Frontal cortex (tissue), 4 donors: ENCODE measurements around the gene OR2B6. TPM values are rescaled to one million over a fixed set of nuclear protein-coding genes. Genes with fewer than 3 reads are reported as not detected.

Experiments
- DNase-seq, 2 donors: peaks; one replicate each; pipeline ENCODE4 v3.0.0; 2012; ENCODE audit warnings: low spot score in 2 of 2
- FAIRE-seq: peaks from 2 replicates; lab custom pipeline; 2012; peaks lifted over from hg19 to GRCh38; lab: Jason Lieb, UNC
- total RNA-seq: library from RNA; depleted of rRNA; stranded (reverse); fragments of >200 nt; gene quantifications from one replicate; pipeline ENCODE4 v1.2.3, GENCODE V29; 2014
- donor health status: control.
- donor health status: control.
- donor health status: control.

Gene OR2B6
- total RNA-seq, 1 donor from 2014 or later = not detected

DNA sequence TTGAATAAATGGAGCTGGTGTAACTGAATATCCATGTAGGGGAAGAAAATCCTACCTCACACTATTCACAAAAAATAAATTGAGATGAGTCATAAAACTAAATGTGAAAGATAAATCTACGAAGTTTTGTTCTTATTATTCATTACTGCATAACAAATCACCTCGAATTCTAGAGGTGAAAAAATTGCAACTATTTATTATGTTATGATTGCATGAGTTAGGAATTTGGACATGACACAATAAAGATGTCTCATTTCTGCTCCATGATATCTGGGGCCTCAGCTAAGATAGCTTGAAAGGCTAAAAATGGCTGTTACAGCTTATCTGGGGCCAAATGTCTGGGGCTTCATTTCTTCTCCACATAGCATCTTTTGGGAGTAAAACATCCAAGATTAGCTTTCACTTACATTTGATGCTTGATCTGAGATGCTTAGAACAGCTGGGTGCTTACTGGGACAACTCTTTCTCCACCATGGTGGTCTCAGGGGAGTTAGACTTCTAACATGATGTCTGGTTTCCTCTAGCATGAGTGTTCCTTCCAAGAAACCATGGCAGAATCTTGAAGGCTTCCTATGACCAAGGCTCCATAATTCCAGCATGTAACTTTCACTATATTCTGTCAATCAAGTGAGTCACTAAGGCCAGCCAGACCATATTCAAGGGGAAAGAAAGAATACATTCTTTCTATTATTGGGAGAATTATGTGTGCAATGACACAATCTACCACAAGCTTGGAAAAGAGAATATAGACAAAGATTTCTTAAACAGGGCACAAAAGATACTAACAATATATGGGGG is 30.1 kb downstream of the OR2B6 start:
- DNase-seq (no peak), FAIRE-seq (no peak)

- FAIRE-seq (no peak), DNase-seq (no peak)
Observed at GRCh38 chr6:27994616-27995015, 37.6 kb downstream of the OR2B6 start.

DNA sequence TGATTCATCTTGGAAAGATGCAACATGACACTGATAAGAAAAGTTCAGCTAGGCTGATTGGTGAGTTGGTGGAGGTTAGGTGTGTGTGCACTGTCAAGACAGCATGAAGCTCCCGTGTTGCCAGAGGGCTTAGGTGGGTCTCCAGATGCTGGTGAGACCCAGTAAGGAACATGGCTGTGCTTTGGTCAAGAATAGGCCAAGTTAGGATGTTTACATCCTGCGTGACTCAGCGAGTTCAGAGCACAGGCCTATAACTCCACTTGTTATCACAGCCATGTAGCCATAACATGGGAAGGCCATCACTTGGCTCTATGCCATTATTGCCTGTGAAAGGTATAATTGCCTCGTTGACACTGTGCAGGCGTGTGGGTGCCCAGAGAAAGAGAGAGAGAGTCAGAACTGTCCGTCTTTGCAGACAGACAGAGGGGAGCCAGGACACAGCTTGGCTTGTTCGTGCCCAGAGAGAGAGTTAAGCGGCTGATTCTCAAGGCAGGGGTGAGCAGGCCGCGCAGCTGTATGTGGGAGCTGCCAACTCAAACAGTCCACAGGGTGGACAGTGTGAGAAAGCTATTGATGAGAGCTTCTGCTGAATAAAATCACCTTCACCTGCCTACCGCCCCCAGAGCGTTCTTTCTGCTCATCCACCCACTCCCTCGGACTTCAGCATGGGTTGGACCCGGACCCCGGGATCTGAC is 43.5 kb downstream of the OR2B6 start:
- DNase-seq (no peak), FAIRE-seq (no peak)

GRCh38 chr6:28001351-28001750 is 44.3 kb downstream of the OR2B6 start:
- no peak for DNase-seq
- no peak for FAIRE-seq

GRCh38 chr6:28001751-28002150 is 44.7 kb downstream of the OR2B6 start:
- DNase-seq = no peak
- FAIRE-seq = no peak

GRCh38 chr6:28002161-28002560 is 45.1 kb downstream of the OR2B6 start:
- no peak for FAIRE-seq
- DNase-seq = no peak

GRCh38 chr6:28003059-28003458 is 46.0 kb downstream of the OR2B6 start:
- no peak for FAIRE-seq
- DNase-seq = no peak

GRCh38 chr6:28003661-28004060 is 46.6 kb downstream of the OR2B6 start:
- FAIRE-seq (no peak), DNase-seq (no peak)

DNA sequence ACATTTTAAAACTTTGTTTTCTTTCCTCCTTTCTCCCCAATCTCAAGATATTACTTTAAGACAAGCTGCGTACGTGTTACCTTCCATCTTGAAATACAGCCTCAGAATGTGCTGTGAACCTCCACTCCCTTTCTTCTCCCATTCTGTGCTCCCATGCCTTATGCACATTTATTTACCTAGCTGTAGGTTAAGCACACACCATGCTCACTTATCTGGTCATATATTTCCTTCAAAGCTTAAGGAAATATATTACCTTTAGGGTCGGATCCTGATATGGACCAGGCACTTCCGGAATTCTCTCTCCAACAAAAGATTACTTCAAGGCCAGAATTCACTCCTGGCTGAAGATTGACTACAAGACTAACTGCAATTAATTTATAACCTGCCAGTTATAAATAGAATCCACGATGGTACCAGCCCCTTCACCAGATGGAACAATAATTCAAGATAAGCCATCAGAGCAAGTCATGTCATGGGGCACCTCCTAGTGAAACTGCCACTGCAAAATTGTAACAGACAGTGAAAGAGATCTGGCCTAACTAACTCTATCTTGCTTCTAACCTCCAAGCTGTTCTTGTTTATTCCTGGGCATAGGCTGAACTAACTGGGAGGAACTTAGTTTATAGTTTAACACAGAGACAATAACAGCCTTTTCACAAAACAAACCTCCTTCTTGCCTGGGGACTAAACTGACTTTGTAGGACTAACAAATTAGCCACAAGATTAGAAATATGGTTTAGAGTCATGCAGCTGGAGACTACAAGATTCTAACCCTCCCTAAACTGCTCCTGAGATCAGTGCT is 47.5 kb downstream of the OR2B6 start:
- no peak for DNase-seq
- no peak for FAIRE-seq

- DNase-seq (no peak), FAIRE-seq (no peak)
Observed at GRCh38 chr6:28005152-28005890, 48.3 kb downstream of the OR2B6 start.

GRCh38 chr6:28005975-28006374 is 48.9 kb downstream of the OR2B6 start:
- DNase-seq (no peak), FAIRE-seq (no peak)

Other genes with a start within 250 kb of the OR2B6 start
- not detected for gene OR2B2, start 44.8 kb upstream of the OR2B6 start, total RNA-seq
- 1.2 TPM for gene ZNF165, start 123.3 kb downstream of the OR2B6 start, total RNA-seq
- 14.3 TPM for gene ZSCAN16, start 167.4 kb downstream of the OR2B6 start, total RNA-seq
- 15.9 TPM for gene ZKSCAN8, start 184.6 kb downstream of the OR2B6 start, total RNA-seq